Effector CD8-positive, alpha-beta T cell (primary cell): ENCODE data around the gene EGLN3.
"Not testable (repeated sequence)": the region's sequence is repeated elsewhere in the genome, so short reads cannot be mapped to it uniquely, and the experiment has no call there.

Experiments used
- DNase-seq: peaks from one replicate; lab custom pipeline; 2025; lab: John Stamatoyannopoulos, UW

The EGLN3 gene

GRCh38 chr14:33934938-33935337, 15.9 kb downstream of the EGLN3 start:
- DNase-seq: no peak

- no peak for DNase-seq
Observed at GRCh38 chr14:33934043-33934750, 16.7 kb downstream of the EGLN3 start.

- DNase-seq: no peak
Observed at GRCh38 chr14:33933386-33933933, 17.4 kb downstream of the EGLN3 start.

- no peak for DNase-seq
Observed at GRCh38 chr14:33932576-33933345, 18.1 kb downstream of the EGLN3 start.

- no peak for DNase-seq
Observed at GRCh38 chr14:33932033-33932432, 18.8 kb downstream of the EGLN3 start.

- no peak for DNase-seq
Observed at GRCh38 chr14:33931461-33931860, 19.4 kb downstream of the EGLN3 start.

GRCh38 chr14:33930439-33930838, 20.4 kb downstream of the EGLN3 start:
- no peak for DNase-seq

GRCh38 chr14:33929799-33930408, 21.0 kb downstream of the EGLN3 start:
- DNase-seq: no peak

- no peak for DNase-seq
Observed at GRCh38 chr14:33928895-33929294, 22.0 kb downstream of the EGLN3 start.

GRCh38 chr14:33927944-33928343, 22.9 kb downstream of the EGLN3 start:
- no peak for DNase-seq

GRCh38 chr14:33926967-33927366, 23.9 kb downstream of the EGLN3 start:
- DNase-seq: not testable (repeated sequence)

- DNase-seq: no peak
Observed at GRCh38 chr14:33925946-33926345, 24.9 kb downstream of the EGLN3 start.

GRCh38 chr14:33925235-33925634, 25.6 kb downstream of the EGLN3 start:
- no peak for DNase-seq

GRCh38 chr14:33924566-33925100, 26.2 kb downstream of the EGLN3 start:
- no peak for DNase-seq

- no peak for DNase-seq
Observed at GRCh38 chr14:33922125-33922524, 28.7 kb downstream of the EGLN3 start.

- DNase-seq: no peak
Observed at GRCh38 chr14:33918256-33918655, 32.6 kb downstream of the EGLN3 start.

GRCh38 chr14:33917661-33918060, 33.2 kb downstream of the EGLN3 start:
- no peak for DNase-seq

GRCh38 chr14:33916663-33917565, 34.0 kb downstream of the EGLN3 start:
- DNase-seq: no peak

GRCh38 chr14:33915682-33916081, 35.2 kb downstream of the EGLN3 start:
- no peak for DNase-seq

- no peak for DNase-seq
Observed at GRCh38 chr14:33914676-33915516, 36.0 kb downstream of the EGLN3 start.
